Right hindlimb (tissue), 1 donor: Measurements from ENCODE around the gene MAB21L3.
A peak's percentile ranks its signal among the peaks of the same experiment; 100 is the strongest.

Experiments used
- DNase-seq: peaks from one replicate; pipeline ENCODE4 v3.0.0-alpha.2; 2018

The MAB21L3 gene

DNA sequence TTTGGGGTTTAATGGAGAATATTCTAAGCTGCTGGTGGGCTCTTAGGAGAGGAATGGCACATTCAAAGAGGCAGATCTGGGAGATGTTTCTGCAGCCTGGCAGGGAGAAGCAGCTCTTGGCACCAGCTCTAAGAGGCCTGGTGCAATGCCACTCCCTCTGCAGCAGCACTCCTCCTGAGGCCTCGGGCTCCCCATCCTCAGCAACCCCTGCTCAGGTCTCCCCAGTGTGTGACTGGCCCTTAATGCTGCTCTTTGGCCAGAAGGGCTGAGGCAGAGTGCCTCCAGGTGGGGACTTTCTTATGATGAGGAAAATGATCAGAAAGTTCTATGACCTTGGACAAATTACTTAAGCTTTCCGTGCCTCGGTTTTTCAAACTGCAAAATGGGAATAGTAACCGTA lies 55.5 kb downstream of the MAB21L3 start:
- no peak for DNase-seq

DNA sequence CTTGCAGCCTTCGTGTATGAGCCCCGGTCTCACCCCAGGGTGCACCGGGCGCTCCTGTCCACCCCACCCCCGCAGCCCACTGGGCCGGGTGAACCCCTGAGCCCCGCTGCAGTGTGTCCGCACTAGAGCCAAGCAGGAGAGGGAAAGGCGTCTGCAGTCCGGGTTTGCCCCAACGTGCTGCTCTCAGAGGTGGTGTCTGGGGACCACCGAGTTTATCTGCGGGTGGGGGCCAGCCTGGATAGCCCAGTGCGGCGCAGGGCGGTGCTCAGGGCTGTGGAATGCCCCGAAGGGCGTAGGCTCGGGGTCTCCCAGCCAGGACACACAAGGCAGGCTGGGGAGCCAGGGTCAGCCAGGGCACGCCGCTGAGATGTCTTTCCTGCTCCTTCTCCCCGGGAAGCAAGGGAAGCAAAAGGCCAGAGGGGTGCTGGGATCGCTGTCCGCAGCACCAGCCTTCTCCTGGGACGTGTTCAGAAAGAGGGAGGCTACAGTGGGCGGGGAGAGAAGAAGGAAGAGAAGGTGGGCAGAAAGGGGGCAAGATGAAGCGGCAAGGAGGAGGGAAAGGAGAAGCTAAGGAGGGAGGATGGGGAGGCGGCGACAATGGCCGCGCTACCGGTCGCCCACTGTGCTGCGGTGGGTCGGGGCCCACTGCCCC lies 56.6 kb downstream of the MAB21L3 start:
- DNase-seq, result no peak

DNA sequence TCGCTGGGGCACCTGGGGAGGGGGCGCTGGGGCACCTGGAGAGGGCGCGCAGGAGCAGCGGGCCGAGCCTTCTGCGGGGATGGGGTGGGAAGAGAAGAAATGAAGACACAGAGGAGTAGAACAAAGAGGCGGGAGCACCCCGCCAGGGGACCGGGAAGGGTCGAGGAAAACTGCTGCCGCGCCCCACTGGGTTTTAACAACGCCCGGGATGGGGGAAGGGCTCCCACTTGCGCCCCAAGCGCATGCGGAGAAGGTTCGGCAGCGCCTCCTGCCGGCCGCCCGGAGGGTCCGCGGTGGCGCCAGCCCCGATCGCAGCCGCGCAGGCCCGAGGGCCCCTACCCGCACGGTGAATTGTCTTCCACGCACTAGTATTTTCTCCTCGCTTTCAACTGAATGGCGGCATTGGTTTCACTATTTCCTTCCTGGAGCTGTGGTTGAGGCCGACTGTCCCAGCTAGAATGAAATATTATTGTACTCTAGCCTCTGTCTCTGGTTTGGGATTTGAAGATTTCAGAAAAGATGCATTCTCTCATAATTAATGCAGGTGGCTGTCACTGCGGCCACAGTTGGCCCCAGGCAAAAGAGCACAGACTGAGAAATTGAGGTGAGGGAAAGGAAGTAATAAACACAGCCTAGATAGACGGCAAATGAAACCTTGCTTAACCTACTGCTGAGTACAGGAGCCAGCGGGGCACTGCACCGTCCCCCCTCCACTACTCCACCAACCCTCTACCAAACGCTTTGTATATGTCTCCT lies 57.3 kb downstream of the MAB21L3 start:
- peak; percentile 81 for DNase-seq

DNA sequence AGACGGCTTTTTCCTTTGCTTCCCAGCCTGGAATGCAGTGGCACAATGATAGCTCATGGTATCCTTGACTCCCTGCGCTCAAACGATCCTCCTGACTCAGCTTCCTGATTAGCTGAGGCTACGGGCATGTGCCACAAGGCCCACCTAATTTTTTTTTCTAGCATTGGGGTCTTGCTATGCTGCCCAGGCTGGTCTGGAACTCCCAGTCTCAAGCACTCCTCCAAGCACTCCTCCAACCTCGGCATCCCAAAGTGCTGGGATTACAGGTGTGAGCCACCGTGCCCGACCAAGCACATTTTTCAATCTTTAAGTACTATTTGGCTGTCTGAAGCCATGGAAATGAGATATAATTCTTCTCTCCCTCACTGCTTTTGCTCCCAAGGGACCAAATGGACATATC lies 58.7 kb downstream of the MAB21L3 start:
- DNase-seq, result no peak

DNA sequence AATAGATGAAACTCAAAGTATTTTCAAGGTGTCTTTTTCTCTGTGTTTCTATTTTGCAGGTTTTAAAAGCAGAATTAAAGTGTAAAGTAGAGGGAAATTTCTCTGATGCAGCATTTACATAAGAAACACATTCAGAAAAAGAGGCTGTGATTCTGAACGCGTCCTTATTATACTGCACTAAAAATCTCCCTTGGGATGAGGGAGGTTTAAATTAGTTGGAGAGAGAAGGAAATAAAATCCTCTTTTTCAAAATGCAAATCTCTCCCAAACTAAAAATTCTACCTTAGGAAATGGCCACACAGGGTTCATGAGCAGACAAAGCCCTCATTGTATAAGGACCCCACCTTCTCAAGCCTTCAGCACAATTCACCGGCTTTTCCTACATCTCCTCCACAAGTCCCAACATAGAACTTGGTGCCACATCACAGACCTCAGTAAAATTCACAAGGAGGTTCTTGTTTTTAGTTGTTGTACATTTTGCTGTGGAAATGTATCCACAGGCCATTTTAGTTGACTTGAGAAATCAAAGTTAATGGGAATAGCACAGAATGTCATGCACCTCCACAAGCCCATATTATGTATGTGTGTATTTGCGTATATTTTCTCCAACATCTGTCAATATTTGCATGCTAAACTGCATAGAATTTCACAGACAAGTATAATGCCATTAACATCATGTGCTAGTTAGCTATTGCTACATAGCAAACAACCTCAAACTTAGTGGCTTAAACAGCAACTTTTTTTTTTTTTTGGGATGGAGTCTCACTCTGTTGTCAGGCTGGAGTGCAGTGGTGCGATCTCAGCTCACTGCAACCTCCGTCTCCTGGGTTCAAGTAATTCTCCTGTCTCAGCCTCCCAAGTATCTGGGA lies 59.8 kb downstream of the MAB21L3 start:
- no peak for DNase-seq

DNA sequence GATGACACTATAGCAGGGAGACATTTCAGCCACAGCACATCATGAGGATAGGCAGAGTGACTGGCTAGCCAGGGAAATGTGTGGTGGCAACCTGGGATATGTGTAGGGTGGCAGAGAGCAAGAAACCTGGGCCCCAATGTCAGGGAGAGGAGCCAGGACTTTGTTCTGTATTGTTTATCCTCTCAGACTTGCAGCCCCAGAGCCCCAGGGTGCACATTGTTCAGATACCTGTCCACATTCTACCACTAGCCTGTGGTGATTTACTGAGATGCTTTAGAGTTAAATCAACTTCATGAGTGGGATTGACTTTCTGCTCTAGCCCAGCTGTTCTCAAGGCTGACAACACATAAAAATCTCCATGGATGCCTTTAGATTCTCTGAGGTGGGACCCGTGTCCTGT lies 61.5 kb downstream of the MAB21L3 start:
- no peak for DNase-seq

DNA sequence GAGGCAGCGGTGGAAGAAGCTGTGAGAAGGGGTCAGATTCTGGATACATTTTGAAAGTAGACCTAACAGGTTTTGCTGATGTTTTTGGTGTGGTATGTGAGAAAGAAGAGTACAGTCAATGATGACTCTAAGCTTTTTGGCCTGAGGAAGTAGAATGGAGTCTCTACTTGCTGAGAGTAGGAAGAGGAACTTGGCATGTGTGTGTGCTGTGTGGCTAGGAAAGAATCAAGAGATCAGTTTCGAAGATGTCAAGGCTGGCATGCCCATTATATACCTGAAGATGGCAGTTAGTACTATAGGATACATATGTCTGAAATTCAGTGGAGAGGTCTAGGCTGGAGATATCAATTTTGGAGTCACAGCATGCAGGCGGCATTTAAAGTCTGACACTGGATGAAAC lies 64.4 kb downstream of the MAB21L3 start:
- DNase-seq, result no peak

DNA sequence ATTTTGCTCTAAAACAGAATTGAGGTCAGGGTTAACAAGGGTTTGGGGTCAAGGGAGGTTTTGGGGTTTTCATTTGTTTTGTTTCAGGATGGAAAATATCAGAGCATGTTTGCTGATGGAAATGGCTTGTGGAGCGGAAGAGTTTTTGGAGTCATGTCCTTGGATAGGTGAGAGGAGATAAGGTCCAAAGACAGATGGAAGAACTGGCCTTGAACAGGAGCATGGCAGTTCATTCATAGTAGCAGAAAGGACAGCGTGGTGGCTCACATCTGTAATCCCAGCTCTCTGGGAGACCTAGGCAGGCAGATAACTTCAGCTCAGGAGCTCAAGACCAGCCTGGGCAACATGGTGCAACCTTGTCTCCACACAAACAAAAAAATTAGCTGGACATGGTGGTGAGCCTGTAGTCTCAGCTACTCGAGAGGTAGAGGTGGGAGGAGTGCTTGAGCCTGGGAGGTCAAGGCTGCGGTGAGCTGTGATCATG lies 65.1 kb downstream of the MAB21L3 start:
- DNase-seq, result no peak

DNA sequence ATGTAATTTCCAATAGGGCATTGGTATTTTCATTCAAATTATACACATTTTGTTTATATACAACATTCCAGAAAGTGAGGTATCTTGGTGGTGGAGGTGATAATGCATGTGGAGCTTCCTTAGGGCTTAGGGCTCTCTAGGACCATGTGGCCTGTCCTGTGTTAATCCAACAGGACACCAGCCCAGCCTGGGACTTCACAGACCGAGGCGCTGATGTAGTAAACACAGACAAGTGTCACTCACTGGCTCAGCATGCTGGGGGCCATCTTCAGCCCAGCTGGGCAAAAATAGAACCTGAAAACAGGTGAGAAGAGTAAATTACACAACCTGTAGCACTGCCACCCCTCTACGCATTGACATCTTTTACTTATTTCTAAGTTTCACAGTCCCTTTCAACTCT lies 66.7 kb downstream of the MAB21L3 start:
- no peak for DNase-seq

DNA sequence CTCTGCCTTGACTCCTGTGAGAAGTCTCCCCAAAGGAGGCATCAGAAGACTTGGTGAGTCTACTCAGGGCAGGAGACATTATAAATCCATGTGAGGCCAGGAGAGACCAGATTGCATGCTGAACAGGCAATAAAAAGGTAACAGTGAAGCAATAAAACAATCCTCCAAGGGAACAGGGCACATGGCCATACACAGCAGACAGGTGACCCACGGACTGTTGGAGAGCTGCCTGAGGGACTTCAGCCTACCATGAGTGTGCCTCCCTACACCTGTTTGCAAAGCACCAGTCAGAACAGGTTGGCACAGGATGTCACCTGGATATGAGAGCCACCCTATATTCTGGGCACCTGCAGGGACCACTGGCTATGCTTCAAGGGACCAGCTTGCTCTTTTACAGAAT lies 67.6 kb downstream of the MAB21L3 start:
- DNase-seq, result no peak

DNA sequence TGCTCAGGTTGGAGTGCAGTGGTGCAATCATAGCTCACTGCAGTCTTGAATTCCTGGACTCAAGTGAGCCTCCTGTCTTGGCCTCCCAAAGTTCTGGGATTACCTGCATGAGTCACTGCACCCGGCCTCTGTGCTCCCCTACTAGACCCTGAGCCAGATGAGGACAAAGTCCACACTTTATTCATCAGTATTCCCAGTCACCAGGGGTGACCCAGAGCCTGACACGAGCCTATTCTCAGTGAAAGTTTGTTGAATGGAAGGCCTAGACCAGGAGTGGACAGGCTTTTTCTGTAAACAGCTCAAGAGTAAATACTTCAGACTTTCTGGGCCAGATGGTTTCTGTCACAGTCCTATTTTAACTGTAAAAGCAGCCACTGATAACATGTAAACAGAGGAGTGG lies 68.2 kb downstream of the MAB21L3 start:
- DNase-seq, result no peak

DNA sequence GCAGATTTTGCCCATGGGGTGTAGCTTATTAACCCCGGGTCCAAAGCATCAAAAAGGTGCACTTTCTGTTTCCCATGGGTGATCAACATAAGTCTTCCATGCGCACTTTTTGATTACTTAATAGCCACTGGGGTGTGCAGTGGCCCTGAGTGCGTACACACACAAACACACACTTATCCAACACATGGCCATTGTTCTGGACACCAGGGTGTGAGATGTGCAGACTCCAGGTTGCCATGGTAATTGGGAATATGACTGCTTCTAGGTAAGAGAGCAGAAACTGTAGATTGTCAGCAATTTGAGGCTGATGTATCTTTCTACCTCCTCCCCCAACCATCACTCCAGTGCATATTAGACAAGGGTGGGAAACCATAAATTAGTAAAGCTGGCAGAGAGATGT lies 68.8 kb downstream of the MAB21L3 start:
- no peak for DNase-seq

DNA sequence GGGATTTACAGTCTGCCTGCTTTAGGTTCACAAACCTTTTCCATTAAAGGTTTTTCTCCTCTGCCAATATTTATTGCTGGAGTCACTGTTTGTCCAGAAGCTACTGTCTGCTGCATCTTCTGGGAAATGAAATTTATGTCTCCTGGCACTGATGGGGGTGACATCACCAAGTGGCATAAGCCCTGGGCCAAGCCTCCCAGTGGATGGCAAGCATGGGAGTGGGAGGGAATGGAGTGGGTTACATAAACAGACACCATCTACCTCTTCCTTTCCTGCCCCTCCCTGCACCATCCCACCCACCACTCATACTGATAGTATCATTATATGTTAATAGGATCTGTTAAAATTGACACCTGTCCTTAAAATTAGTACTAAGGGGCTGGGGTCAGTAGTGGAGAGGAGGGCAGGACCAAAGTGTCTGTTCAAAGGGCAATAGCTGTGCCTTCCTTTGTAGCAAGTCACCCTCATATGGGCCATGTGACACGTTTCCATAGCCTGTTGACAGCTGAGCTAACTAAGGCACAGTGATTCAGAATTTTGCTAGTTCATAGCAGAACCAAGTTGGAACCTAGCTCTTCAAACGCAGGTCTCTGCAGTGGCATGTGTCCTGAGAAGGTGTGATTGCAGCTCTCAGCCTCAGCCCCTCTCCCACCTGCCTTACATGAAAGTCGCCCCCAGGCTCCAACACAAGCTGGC lies 71.0 kb downstream of the MAB21L3 start:
- DNase-seq, result no peak
